ENCODE data around the gene NPC1L1. TPM values are rescaled to one million over a fixed set of nuclear protein-coding genes. Genes with fewer than 3 reads are reported as not detected.
A peak's percentile ranks its signal among the peaks of the same experiment; 100 is the strongest.

Gene NPC1L1
- total and polyA plus RNA-seq, 2 of the 13 experiments (the other 11 are each of a cell fraction or from before 2014, with no cell fraction given), result 4.8 to 14.5 TPM

DNA sequence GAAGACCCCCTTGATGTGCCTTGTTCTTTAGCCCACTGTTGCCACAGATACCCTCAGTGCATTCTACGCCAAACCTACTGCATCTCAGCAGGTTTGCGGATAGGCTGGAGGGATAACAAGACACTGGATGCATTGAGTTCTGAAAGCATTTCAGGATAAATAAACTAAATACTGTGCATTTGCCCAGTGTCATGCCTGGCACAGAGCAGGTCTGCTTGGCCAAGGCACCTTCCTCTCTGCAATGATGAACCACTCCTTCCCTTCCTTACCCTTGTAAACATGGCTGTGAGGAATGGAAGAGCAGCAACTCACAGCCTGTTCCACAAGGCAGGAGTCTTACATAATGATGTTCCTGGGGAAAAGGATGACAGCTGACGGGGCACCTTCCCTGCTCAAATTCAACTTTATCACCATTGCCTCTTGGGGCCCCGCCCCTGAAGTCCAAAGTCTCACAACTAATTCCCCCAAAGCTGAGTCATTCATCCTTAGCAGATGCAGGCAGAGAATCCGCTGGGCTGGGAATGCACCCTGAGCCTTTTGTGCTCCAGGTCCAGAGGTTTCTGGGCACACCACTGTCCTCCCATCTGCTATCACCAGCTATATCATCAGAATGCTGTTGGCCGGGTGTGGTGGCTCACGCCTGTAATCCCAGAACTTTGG is 21.0 kb upstream of the NPC1L1 start (continued):
- TF ChIP-seq, protein P1, sequence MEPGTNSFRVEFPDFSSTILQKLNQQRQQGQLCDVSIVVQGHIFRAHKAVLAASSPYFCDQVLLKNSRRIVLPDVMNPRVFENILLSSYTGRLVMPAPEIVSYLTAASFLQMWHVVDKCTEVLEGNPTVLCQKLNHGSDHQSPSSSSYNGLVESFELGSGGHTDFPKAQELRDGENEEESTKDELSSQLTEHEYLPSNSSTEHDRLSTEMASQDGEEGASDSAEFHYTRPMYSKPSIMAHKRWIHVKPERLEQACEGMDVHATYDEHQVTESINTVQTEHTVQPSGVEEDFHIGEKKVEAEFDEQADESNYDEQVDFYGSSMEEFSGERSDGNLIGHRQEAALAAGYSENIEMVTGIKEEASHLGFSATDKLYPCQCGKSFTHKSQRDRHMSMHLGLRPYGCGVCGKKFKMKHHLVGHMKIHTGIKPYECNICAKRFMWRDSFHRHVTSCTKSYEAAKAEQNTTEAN (CRISPR knock-in tag; conservative IDR thresholded peaks at IDR 0.05), result no peak
- TF ChIP-seq SAFB2 (CRISPR knock-in tag; IDR thresholded peaks at IDR 0.05; ENCODE audit: borderline replicate concordance, low read depth) (no peak), TBL1XR1 (IDR thresholded peaks at IDR 0.05; ENCODE audit: borderline replicate concordance, low read length, partially characterized antibody) (no peak), ZNF562 (CRISPR knock-in tag; IDR thresholded peaks at IDR 0.05; ENCODE audit: borderline replicate concordance) (no peak), ZNF143 (CRISPR knock-in tag; IDR thresholded peaks at IDR 0.05) (peak; percentile 27; the same call in 1 of the 2 replicates), ZNF333 (CRISPR knock-in tag; IDR thresholded peaks at IDR 0.05; ENCODE audit: borderline replicate concordance) (no peak), DMAP1 (CRISPR knock-in tag; IDR thresholded peaks at IDR 0.05) (0 out of 2 replicates have a peak, but pooled peaks have one; percentile 38), MAZ (IDR thresholded peaks at IDR 0.05; ENCODE audit: borderline replicate concordance, low read depth, low read length) (no peak), MAZ (CRISPR knock-in tag; IDR thresholded peaks at IDR 0.05; ENCODE audit: low read depth) (no peak), RBAK (CRISPR knock-in tag; IDR thresholded peaks at IDR 0.05) (no peak), TBP (CRISPR knock-in tag; IDR thresholded peaks at IDR 0.05) (no peak), ZNF790 (CRISPR knock-in tag; IDR thresholded peaks at IDR 0.05; ENCODE audit: borderline replicate concordance) (no peak), FIP1L1 (IDR thresholded peaks at IDR 0.05; ENCODE audit: borderline replicate concordance, insufficient read depth, low read depth, low read length) (no peak), HOXA5 (CRISPR knock-in tag; IDR thresholded peaks at IDR 0.05) (no peak), ZNF253 (CRISPR knock-in tag; IDR thresholded peaks at IDR 0.05; ENCODE audit: borderline replicate concordance) (no peak), NRL (CRISPR knock-in tag; IDR thresholded peaks at IDR 0.05; ENCODE audit: borderline replicate concordance) (no peak; the same call in 1 of the 2 replicates), ZNF652 (CRISPR knock-in tag; IDR thresholded peaks at IDR 0.05; ENCODE audit: borderline replicate concordance, low read depth) (no peak), ZNF570 (CRISPR knock-in tag; IDR thresholded peaks at IDR 0.05; ENCODE audit: borderline replicate concordance) (no peak)
- TF ChIP-seq, protein P2, sequence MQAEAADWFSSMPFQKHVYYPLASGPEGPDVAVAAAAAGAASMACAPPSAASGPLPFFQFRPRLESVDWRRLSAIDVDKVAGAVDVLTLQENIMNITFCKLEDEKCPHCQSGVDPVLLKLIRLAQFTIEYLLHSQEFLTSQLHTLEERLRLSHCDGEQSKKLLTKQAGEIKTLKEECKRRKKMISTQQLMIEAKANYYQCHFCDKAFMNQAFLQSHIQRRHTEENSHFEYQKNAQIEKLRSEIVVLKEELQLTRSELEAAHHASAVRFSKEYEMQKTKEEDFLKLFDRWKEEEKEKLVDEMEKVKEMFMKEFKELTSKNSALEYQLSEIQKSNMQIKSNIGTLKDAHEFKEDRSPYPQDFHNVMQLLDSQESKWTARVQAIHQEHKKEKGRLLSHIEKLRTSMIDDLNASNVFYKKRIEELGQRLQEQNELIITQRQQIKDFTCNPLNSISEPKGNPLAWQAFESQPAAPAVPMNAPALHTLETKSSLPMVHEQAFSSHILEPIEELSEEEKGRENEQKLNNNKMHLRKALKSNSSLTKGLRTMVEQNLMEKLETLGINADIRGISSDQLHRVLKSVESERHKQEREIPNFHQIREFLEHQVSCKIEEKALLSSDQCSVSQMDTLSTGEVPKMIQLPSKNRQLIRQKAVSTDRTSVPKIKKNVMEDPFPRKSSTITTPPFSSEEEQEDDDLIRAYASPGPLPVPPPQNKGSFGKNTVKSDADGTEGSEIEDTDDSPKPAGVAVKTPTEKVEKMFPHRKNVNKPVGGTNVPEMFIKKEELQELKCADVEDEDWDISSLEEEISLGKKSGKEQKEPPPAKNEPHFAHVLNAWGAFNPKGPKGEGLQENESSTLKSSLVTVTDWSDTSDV (CRISPR knock-in tag; IDR thresholded peaks at IDR 0.05), result no peak
- TF ChIP-seq, protein P3, sequence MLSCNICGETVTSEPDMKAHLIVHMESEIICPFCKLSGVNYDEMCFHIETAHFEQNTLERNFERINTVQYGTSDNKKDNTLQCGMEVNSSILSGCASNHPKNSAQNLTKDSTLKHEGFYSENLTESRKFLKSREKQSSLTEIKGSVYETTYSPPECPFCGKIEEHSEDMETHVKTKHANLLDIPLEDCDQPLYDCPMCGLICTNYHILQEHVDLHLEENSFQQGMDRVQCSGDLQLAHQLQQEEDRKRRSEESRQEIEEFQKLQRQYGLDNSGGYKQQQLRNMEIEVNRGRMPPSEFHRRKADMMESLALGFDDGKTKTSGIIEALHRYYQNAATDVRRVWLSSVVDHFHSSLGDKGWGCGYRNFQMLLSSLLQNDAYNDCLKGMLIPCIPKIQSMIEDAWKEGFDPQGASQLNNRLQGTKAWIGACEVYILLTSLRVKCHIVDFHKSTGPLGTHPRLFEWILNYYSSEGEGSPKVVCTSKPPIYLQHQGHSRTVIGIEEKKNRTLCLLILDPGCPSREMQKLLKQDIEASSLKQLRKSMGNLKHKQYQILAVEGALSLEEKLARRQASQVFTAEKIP (CRISPR knock-in tag; IDR thresholded peaks at IDR 0.05; ENCODE audit: borderline replicate concordance), result no peak
- TF ChIP-seq, protein P4, sequence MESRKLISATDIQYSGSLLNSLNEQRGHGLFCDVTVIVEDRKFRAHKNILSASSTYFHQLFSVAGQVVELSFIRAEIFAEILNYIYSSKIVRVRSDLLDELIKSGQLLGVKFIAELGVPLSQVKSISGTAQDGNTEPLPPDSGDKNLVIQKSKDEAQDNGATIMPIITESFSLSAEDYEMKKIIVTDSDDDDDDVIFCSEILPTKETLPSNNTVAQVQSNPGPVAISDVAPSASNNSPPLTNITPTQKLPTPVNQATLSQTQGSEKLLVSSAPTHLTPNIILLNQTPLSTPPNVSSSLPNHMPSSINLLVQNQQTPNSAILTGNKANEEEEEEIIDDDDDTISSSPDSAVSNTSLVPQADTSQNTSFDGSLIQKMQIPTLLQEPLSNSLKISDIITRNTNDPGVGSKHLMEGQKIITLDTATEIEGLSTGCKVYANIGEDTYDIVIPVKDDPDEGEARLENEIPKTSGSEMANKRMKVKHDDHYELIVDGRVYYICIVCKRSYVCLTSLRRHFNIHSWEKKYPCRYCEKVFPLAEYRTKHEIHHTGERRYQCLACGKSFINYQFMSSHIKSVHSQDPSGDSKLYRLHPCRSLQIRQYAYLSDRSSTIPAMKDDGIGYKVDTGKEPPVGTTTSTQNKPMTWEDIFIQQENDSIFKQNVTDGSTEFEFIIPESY (CRISPR knock-in tag; IDR thresholded peaks at IDR 0.05), result no peak
- TF ChIP-seq, protein P5, sequence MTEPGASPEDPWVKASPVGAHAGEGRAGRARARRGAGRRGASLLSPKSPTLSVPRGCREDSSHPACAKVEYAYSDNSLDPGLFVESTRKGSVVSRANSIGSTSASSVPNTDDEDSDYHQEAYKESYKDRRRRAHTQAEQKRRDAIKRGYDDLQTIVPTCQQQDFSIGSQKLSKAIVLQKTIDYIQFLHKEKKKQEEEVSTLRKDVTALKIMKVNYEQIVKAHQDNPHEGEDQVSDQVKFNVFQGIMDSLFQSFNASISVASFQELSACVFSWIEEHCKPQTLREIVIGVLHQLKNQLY (CRISPR knock-in tag; IDR thresholded peaks at IDR 0.05), result no peak

Data from HepG2 (cell line).